GM12878 (cell line): ENCODE results near the gene HCN3. TPM values are rescaled to one million over a fixed set of nuclear protein-coding genes. Genes with fewer than 3 reads are reported as not detected.

Source experiments
- CEBPB ChIP-seq, 2 experiments: fragments of 150-350 bp in 1 of 2; IDR thresholded peaks; 2 replicates each; pipeline ENCODE4 v1.6.1; 2012 to 2014; ENCODE audit warnings: low read depth in 2 of 2, low read length in 2 of 2, borderline replicate concordance in 1 of 2, inconsistent platforms in 1 of 2
- CREM ChIP-seq: IDR thresholded peaks from 2 replicates; pipeline ENCODE4 v1.6.1; 2014; ENCODE audit warnings: antibody characterized with exemption, low read depth
- E2F8 ChIP-seq: fragments of 450-650 bp; IDR thresholded peaks from 2 replicates; pipeline ENCODE4 v1.6.1; 2018; ENCODE audit warnings: mild to moderate bottlenecking, low read depth, moderate library complexity; ENCODE audit not compliant: partially characterized antibody
- FOXK2 ChIP-seq: fragments of 450-650 bp; IDR thresholded peaks from 2 replicates; pipeline ENCODE4 v1.6.1; 2017; ENCODE audit warnings: mild to moderate bottlenecking, moderate library complexity
- MAX ChIP-seq: IDR thresholded peaks from 2 replicates; pipeline ENCODE4 v1.6.1; 2012; ENCODE audit warnings: low read depth, low read length, improper control_type of control experiment
- MEF2B ChIP-seq: fragments of 450-650 bp; IDR thresholded peaks from 2 replicates; pipeline ENCODE4 v1.6.1; 2018; ENCODE audit warnings: mild to moderate bottlenecking, moderate library complexity; ENCODE audit not compliant: partially characterized antibody, poor library complexity, severe bottlenecking
- MLLT1 ChIP-seq: fragments of 450-650 bp; IDR thresholded peaks from 2 replicates; pipeline ENCODE4 v1.6.1; 2016; ENCODE audit warnings: mild to moderate bottlenecking
- NBN ChIP-seq: fragments of 450-650 bp; IDR thresholded peaks from 2 replicates; pipeline ENCODE4 v1.6.1; 2016
- NFYA ChIP-seq: IDR thresholded peaks from 2 replicates; pipeline ENCODE4 v1.6.1; 2011; ENCODE audit warnings: low read depth, mild to moderate bottlenecking, low read length, improper control_type of control experiment, borderline replicate concordance
- PAX5 ChIP-seq: IDR thresholded peaks from 2 replicates; pipeline ENCODE4 v1.6.1; 2011; ENCODE audit warnings: low read depth, low read length, borderline replicate concordance
- RCOR1 ChIP-seq: conservative IDR thresholded peaks from 2 replicates; pipeline ENCODE4 v1.6.1; 2012; ENCODE audit warnings: low read depth, low read length, improper control_type of control experiment
- RELA ChIP-seq: fragments of 450-650 bp; IDR thresholded peaks from 2 replicates; pipeline ENCODE4 v1.8.0; 2014; ENCODE audit warnings: borderline replicate concordance; ENCODE audit not compliant: partially characterized antibody
- SMAD5 ChIP-seq: IDR thresholded peaks from 2 replicates; pipeline ENCODE4 v1.6.1; 2016; ENCODE audit warnings: antibody characterized with exemption, low read depth
- SMC3 ChIP-seq: IDR thresholded peaks from 2 replicates; pipeline ENCODE4 v1.6.1; 2011; ENCODE audit warnings: low read length, improper control_type of control experiment, borderline replicate concordance
- SREBF1 ChIP-seq: IDR thresholded peaks from 2 replicates; pipeline ENCODE4 v1.6.1; 2012; ENCODE audit warnings: mild to moderate bottlenecking, low read length
- TCF3 ChIP-seq: IDR thresholded peaks from 2 replicates; pipeline ENCODE4 v1.6.1; 2012; ENCODE audit warnings: low read depth, mild to moderate bottlenecking, low read length, borderline replicate concordance; ENCODE audit not compliant: insufficient read depth
- TCF7 ChIP-seq: IDR thresholded peaks from 2 replicates; pipeline ENCODE4 v1.6.1; 2014; ENCODE audit warnings: antibody characterized with exemption, borderline replicate concordance
- WRNIP1 ChIP-seq: IDR thresholded peaks from 2 replicates; pipeline ENCODE4 v1.6.1; 2011; ENCODE audit warnings: low read depth, low read length, improper control_type of control experiment, borderline replicate concordance
- ZBED1 ChIP-seq: IDR thresholded peaks from 2 replicates; pipeline ENCODE4 v1.6.1; 2016; ENCODE audit warnings: borderline replicate concordance
- ZNF207 ChIP-seq: fragments of 450-650 bp; IDR thresholded peaks from 2 replicates; pipeline ENCODE4 v1.6.1; 2014; ENCODE audit warnings: antibody characterized with exemption, mild to moderate bottlenecking, borderline replicate concordance
- ZNF217 ChIP-seq: fragments of 450-650 bp; IDR thresholded peaks from 2 replicates; pipeline ENCODE4 v1.6.1; 2017; ENCODE audit warnings: antibody characterized with exemption, mild to moderate bottlenecking
- polyA plus RNA-seq, 11 experiments: library from polyadenylated mRNA; depleted of rRNA in 4 of 11; unstranded in 6 of 11; stranded (reverse) in 5 of 11; fragments of >200 nt; fragmentation: Nextera tagmentation in 4 of 11; fragmentation: Illumina TruSeq in 1 of 11; extraction: Ambion mirVana in 4 of 11; extraction: Trizol in 1 of 11; gene quantifications; 1 replicate in 1 of 11; 2 replicates in 10 of 11; pipeline versions ENCODE4 v1.2.1 to v1.2.3, GENCODE V29; 2011 to 2016; ENCODE audit warnings: inconsistent platforms in 2 of 11, missing spikeins in 2 of 11, low read depth in 1 of 11
- total RNA-seq, 4 experiments: library from RNA; depleted of rRNA in 3 of 4; stranded (reverse); fragments of >200 nt in 3 of 4; fragmentation: Illumina TruSeq in 1 of 4; extraction: Trizol in 1 of 4; gene quantifications; 2 replicates each; pipeline versions ENCODE4 v1.2.1 to v1.2.3, GENCODE V29; 2013 to 2021
- TF ChIP-seq, protein P1 (sequence below), 3 experiments: IDR thresholded peaks in 2 of 3; conservative IDR thresholded peaks in 1 of 3; 2 replicates each; pipeline ENCODE4 v1.5.1; 2011; ENCODE audit warnings: low read depth in 3 of 3, low read length in 3 of 3, mild to moderate bottlenecking in 3 of 3, control low read depth in 2 of 3, moderate library complexity in 2 of 3, inconsistent platforms in 1 of 3, mixed read lengths in 1 of 3; ENCODE audit not compliant: control insufficient read depth in 2 of 3, insufficient read depth in 1 of 3; ENCODE audit errors: extremely low read depth in 1 of 3
- TF ChIP-seq, protein P2 (sequence below): IDR thresholded peaks from 2 replicates; pipeline ENCODE4 v1.6.1; 2011; ENCODE audit warnings: low read depth, mild to moderate bottlenecking, low read length, moderate library complexity, borderline replicate concordance; ENCODE audit errors: extremely low read depth

Gene HCN3
- total and polyA plus RNA-seq, 10 of the 15 experiments (the other 5 are each of a cell fraction or from before 2014, with no cell fraction given): 0.08 to 4.1 (median 1.8) TPM

GRCh38 chr1:155244368-155245162, 32.7 kb upstream of the HCN3 start (continued):
- TF ChIP-seq NFYA: no peak; the same call in 1 of the 2 replicates
- TF ChIP-seq RCOR1: peak; percentile 87; the same call in 1 of the 2 replicates
- TF ChIP-seq FOXK2: peak; percentile 86
- TF ChIP-seq E2F8: peak; percentile 100
- TF ChIP-seq, protein P1, sequence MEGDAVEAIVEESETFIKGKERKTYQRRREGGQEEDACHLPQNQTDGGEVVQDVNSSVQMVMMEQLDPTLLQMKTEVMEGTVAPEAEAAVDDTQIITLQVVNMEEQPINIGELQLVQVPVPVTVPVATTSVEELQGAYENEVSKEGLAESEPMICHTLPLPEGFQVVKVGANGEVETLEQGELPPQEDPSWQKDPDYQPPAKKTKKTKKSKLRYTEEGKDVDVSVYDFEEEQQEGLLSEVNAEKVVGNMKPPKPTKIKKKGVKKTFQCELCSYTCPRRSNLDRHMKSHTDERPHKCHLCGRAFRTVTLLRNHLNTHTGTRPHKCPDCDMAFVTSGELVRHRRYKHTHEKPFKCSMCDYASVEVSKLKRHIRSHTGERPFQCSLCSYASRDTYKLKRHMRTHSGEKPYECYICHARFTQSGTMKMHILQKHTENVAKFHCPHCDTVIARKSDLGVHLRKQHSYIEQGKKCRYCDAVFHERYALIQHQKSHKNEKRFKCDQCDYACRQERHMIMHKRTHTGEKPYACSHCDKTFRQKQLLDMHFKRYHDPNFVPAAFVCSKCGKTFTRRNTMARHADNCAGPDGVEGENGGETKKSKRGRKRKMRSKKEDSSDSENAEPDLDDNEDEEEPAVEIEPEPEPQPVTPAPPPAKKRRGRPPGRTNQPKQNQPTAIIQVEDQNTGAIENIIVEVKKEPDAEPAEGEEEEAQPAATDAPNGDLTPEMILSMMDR (IDR thresholded peaks at IDR 0.05 in 2 of 3, conservative IDR thresholded peaks at IDR 0.05 in 1 of 3; ENCODE audit: control insufficient read depth in 2 of 3, extremely low read depth in 1 of 3, insufficient read depth in 1 of 3, low read depth in 3 of 3, low read length in 3 of 3): peak; percentile 12 to 31 (median 17); a peak in 3 of 6 replicates
- peak; percentile 88; the same call in 1 of the 2 replicates for TF ChIP-seq TCF3
- peak; percentile 46; the same call in 1 of the 2 replicates for TF ChIP-seq MAX
- peak; percentile 95 for TF ChIP-seq ZBED1
- peak; percentile 100 for TF ChIP-seq NBN
- TF ChIP-seq SREBF1: no peak
- TF ChIP-seq SMAD5: peak; percentile 86
- TF ChIP-seq CEBPB (IDR thresholded peaks at IDR 0.05; ENCODE audit: borderline replicate concordance in 1 of 2, low read depth in 2 of 2, low read length in 2 of 2): no peak
- peak; percentile 99 for TF ChIP-seq PAX5
- no peak for TF ChIP-seq WRNIP1
- TF ChIP-seq ZNF217: peak; percentile 52; the same call in 1 of the 2 replicates
- peak; percentile 47 for TF ChIP-seq RELA
- TF ChIP-seq, protein P2, sequence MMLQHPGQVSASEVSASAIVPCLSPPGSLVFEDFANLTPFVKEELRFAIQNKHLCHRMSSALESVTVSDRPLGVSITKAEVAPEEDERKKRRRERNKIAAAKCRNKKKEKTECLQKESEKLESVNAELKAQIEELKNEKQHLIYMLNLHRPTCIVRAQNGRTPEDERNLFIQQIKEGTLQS: no peak
- TF ChIP-seq CREM: peak; percentile 96
- peak; percentile 96 for TF ChIP-seq MLLT1
- peak; percentile 92 for TF ChIP-seq TCF7
- TF ChIP-seq MEF2B: peak; percentile 90
- TF ChIP-seq ZNF207: peak; percentile 92
- no peak for TF ChIP-seq SMC3
